Upper lobe of left lung (tissue), 6 donors: ENCODE results near the gene ANKRD44. TPM values are rescaled to one million over a fixed set of nuclear protein-coding genes. Genes with fewer than 3 reads are reported as not detected.
A peak's percentile ranks its signal among the peaks of the same experiment; 100 is the strongest.
"Not testable (repeated sequence)": the region's sequence is repeated elsewhere in the genome, so short reads cannot be mapped to it uniquely, and the experiment has no call there.

Source experiments
- ATAC-seq, 2 donors: fragments of 200-7000 bp; cut with Tn5 transposase; one replicate each; pipeline ENCODE4 v1.9.1; 2022; ENCODE audit warnings: mild to moderate bottlenecking in 2 of 2, moderate library complexity in 2 of 2; ENCODE audit not compliant: low FRiP score in 2 of 2
- DNase-seq, 2 donors: peaks; one replicate each; pipeline ENCODE4 v3.0.0-alpha.2; 2019 to 2020
- H3K27ac ChIP-seq, 4 donors: fragments of 200-600 bp; sonication (generic); one replicate each; pipeline ENCODE4 v1.5.1; 2016 to 2019
- H3K27me3 ChIP-seq, 4 donors: fragments of 200-600 bp; sonication (generic); one replicate each; pipeline ENCODE4 v1.5.1; 2017 to 2019
- H3K36me3 ChIP-seq, 4 donors: fragments of 200-600 bp; sonication (generic); one replicate each; pipeline ENCODE4 v1.5.1; 2016 to 2019
- H3K4me1 ChIP-seq, 4 donors: fragments of 200-600 bp; sonication (generic); one replicate each; pipeline ENCODE4 v1.5.1; 2018 to 2019
- H3K4me3 ChIP-seq, 4 donors: fragments of 200-600 bp; sonication (generic); one replicate each; pipeline ENCODE4 v1.5.1; 2017 to 2019; ENCODE audit warnings: mild to moderate bottlenecking in 2 of 4, moderate library complexity in 1 of 4
- H3K9me3 ChIP-seq, 4 donors: fragments of 200-600 bp; sonication (generic); one replicate each; pipeline ENCODE4 v1.5.1; 2018 to 2019
- EP300 ChIP-seq, 4 donors: sonication (generic); formaldehyde crosslinking; IDR thresholded peaks; one replicate each; pipeline ENCODE4 v1.5.1; 2017; ENCODE audit warnings: antibody characterized with exemption in 4 of 4, control low read depth in 2 of 4
- POLR2A ChIP-seq, 4 donors: fragments of 450-650 bp; IDR thresholded peaks; one replicate each; pipeline ENCODE4 v1.5.1; 2016 to 2017; ENCODE audit warnings: antibody characterized with exemption in 4 of 4, mild to moderate bottlenecking in 2 of 4
- POLR2AphosphoS5 ChIP-seq, 2 donors: sonication (generic); formaldehyde crosslinking; IDR thresholded peaks; one replicate each; pipeline ENCODE4 v1.5.1; 2017; ENCODE audit warnings: antibody characterized with exemption in 2 of 2
- WGBS, 2 donors: methylation state at CpG; one replicate each; pipeline ENCODE4 v1.1.5; 2017 to 2018; 5-methylcytosine and 5-hydroxymethylcytosine counted together
- total RNA-seq, 6 donors: library from RNA; depleted of rRNA in 4 of 6; stranded (reverse); fragments of >200 nt in 4 of 6; gene quantifications; one replicate each; pipeline versions ENCODE4 v1.1.0 to v1.2.1, GENCODE V29; 2016 to 2021
- TF ChIP-seq, protein P1 (sequence below), 6 experiments: fragments of 450-650 bp in 4 of 6; fragments of 200-600 bp in 2 of 6; sonication (generic) in 2 of 6; IDR thresholded peaks; one replicate each; pipeline ENCODE4 v1.5.1; 2016 to 2019; ENCODE audit warnings: antibody characterized with exemption in 6 of 6
- donor health status: DM: no; HTN: no; CAD: no; lungs with moderate emphysema.
- donor health status: DM: no; HTN: yes; CAD: no; lungs with severe emphysema.

ANKRD44 gene
- total RNA-seq, 6 donors from 2014 or later, result 41.0 to 91.1 (median 61.7) TPM

DNA sequence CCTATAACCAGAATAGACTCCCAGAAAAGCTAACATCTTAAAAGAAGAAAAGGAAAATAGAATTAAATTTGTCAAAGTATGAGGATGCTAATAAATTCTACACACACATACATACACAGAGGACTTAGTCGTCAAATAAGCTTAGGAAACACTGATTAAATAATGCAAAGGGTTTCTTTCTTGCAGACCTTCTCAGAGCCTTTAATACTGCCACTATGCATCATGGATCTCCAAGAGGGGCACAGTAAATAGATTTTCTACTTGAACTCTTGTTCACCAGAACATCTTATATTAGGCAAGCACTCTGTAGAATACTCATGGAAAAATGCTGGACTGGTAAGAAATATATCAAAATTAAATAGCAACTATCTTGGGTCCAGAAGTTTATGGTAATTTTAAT, 69.4 kb downstream of the ANKRD44 start:
- DNase-seq, result no peak
- Histone ChIP-seq H3K36me3 (no peaks in the 10 kb centered on the region), H3K4me3 (no peak overlapping the region), H3K27me3 (no peaks in the 10 kb centered on the region), H3K9me3 (no peaks in the 10 kb centered on the region), H3K27ac (peak overlapping the region in 2 of 4 donors; percentile 64 to 84), H3K4me1 (peaks cover 36 to 66% (median 44%) of the 10 kb centered on the region in 4 donors)
- TF ChIP-seq POLR2A (IDR thresholded peaks at IDR 0.05) (no peak), EP300 (IDR thresholded peaks at IDR 0.05) (no peak), POLR2AphosphoS5 (IDR thresholded peaks at IDR 0.05) (no peak)
- TF ChIP-seq, protein P1, sequence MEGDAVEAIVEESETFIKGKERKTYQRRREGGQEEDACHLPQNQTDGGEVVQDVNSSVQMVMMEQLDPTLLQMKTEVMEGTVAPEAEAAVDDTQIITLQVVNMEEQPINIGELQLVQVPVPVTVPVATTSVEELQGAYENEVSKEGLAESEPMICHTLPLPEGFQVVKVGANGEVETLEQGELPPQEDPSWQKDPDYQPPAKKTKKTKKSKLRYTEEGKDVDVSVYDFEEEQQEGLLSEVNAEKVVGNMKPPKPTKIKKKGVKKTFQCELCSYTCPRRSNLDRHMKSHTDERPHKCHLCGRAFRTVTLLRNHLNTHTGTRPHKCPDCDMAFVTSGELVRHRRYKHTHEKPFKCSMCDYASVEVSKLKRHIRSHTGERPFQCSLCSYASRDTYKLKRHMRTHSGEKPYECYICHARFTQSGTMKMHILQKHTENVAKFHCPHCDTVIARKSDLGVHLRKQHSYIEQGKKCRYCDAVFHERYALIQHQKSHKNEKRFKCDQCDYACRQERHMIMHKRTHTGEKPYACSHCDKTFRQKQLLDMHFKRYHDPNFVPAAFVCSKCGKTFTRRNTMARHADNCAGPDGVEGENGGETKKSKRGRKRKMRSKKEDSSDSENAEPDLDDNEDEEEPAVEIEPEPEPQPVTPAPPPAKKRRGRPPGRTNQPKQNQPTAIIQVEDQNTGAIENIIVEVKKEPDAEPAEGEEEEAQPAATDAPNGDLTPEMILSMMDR (IDR thresholded peaks at IDR 0.05), result no peak
- no peak for ATAC-seq
- WGBS, 2 donors, result 23 to 48% methylated on average over 1 of the region's 1 CpG

DNA sequence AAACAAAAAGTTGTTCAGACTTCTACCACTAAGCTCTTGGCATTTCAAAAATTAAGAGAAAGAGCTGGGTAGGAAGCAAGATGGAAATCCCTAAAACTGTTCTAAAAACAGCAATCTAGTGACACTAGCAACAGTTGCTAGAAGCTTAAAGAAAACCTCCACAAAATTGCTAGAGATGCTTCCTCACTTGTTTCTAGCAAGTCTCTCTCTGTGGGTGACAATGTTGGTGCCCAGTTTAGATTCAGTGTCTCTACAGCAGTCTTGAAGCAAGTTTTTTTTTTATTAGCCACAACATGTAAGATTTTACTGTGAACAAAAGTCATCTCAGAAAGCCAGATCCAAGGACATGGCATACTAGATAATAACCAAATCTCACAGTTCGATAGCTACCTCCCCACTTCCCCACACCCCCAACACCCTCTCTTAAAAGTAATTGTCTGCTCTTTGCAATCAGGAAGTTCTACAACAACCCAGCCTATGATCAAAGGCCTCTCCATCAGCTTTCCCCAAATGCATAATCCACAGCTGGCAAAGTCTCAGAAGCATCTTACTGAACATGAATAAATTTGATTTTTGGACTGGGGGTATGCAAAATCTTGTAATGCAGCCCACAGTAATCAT, 70.0 kb downstream of the ANKRD44 start:
- no peak overlapping the region for H3K4me3 ChIP-seq
- peak overlapping the region in 3 of 4 donors; percentile 32 to 84 (median 64) for H3K27ac ChIP-seq
- H3K36me3 ChIP-seq, result no peaks in the 10 kb centered on the region
- no peaks in the 10 kb centered on the region for H3K27me3 ChIP-seq
- 31 to 44% methylated on average over 1 of the region's 1 CpG for WGBS, 2 donors
- H3K4me1 ChIP-seq, result peaks cover 39 to 72% (median 44%) of the 10 kb centered on the region in 4 donors
- no peak for ATAC-seq
- DNase-seq, result no peak
- TF ChIP-seq, protein P1 (IDR thresholded peaks at IDR 0.05), result no peak
- TF ChIP-seq EP300 (IDR thresholded peaks at IDR 0.05) (no peak), POLR2AphosphoS5 (IDR thresholded peaks at IDR 0.05) (no peak), POLR2A (IDR thresholded peaks at IDR 0.05) (no peak)
- H3K9me3 ChIP-seq, result no peaks in the 10 kb centered on the region

DNA sequence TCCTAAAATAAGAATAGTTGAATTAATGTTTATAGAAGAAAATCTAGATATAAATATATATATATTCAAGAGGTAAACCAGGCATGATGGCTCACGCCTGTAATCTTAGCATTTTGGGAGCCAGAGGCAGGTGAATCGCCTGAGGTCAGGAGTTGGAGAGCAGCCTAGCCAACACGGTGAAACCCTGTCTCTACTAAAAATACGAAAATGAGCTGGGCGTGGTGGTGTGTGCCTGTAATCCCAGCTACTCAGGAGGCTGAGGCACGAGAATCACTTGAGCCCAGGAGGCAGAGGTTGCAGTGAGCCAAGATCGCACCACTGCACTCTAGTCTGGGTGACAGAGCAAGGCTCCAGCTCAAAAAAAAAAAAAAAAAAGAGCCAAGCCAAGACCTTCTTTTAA, 70.6 kb downstream of the ANKRD44 start:
- not testable (repeated sequence) for H3K36me3 ChIP-seq, H3K4me3 ChIP-seq, H3K9me3 ChIP-seq, DNase-seq, ATAC-seq, H3K27me3 ChIP-seq
- 71 to 73% methylated on average over 7 of the region's 7 CpGs for WGBS, 2 donors
- peaks cover 39 to 73% (median 44%) of the 10 kb centered on the region in 4 donors for H3K4me1 ChIP-seq
- H3K27ac ChIP-seq, result peak overlapping the region in 3 of 4 donors; percentile 32 to 84 (median 64)

DNA sequence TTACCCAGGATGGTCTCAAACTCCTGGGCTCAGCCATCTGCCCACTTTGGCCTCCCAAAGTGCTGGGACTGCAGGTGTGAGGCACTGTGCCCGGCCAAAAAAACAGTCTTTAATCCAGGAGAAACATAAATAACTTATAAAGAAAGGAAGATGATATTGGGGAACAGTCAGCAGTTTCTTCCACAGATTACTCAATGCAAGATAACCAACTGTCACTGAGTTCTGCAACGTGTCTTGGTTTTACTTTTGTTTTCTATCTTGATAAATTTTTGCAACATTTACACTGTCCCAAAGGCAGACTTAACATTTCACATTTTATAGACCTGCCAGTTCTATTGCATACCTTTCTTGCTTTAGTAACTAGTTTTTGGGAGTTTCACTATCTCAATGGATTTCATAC, 71.1 kb downstream of the ANKRD44 start:
- H3K9me3 ChIP-seq, result no peaks in the 10 kb centered on the region
- ATAC-seq (peak; percentile 48 to 57), DNase-seq (no peak)
- H3K27ac ChIP-seq, result peak overlapping the region in 3 of 4 donors; percentile 62 to 84 (median 64)
- no peaks in the 10 kb centered on the region for H3K27me3 ChIP-seq
- peak overlapping the region in 1 of 4 donors; percentile 7 for H3K4me3 ChIP-seq
- H3K4me1 ChIP-seq, result peaks cover 39 to 69% (median 44%) of the 10 kb centered on the region in 4 donors
- TF ChIP-seq, protein P1 (IDR thresholded peaks at IDR 0.05), result no peak
- TF ChIP-seq POLR2A (IDR thresholded peaks at IDR 0.05) (no peak), POLR2AphosphoS5 (IDR thresholded peaks at IDR 0.05) (no peak), EP300 (IDR thresholded peaks at IDR 0.05) (no peak)
- H3K36me3 ChIP-seq, result no peaks in the 10 kb centered on the region
- 25 to 32% methylated on average over 2 of the region's 2 CpGs for WGBS, 2 donors

DNA sequence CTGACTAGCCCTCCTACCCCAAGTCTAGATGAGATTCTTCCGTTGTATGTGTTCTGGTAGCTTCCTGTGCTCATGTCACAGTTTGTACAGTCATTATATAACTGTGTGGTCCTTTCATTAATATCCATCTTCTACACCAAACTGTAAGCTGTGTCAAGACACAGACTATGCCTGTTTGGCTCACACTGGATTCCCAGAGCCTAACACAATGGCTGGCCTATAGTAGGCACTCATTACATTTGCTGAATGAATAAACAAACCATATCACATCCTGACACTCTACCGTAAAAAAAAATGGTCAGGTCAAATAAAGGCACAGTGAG, 72.6 kb downstream of the ANKRD44 start:
- TF ChIP-seq POLR2A (IDR thresholded peaks at IDR 0.05) (no peak), POLR2AphosphoS5 (IDR thresholded peaks at IDR 0.05) (peak in 1 of 2 donors; percentile 25)
- 40 to 50% methylated on average over 2 of the region's 2 CpGs for WGBS, 2 donors
- H3K27me3 ChIP-seq, result no peaks in the 10 kb centered on the region
- H3K4me1 ChIP-seq, result peaks cover 46 to 67% (median 50%) of the 10 kb centered on the region in 4 donors
- no peaks in the 10 kb centered on the region for H3K9me3 ChIP-seq
- DNase-seq, result no peak
- H3K27ac ChIP-seq, result peak overlapping the region in 2 of 4 donors; percentile 17 to 60
- H3K36me3 ChIP-seq, result no peaks in the 10 kb centered on the region
- no peak overlapping the region for H3K4me3 ChIP-seq
- ATAC-seq, result no peak
